Right ventricle myocardium superior (tissue), 1 donor: ENCODE data around the gene ZNF592. TPM values are rescaled to one million over a fixed set of nuclear protein-coding genes. Genes with fewer than 3 reads are reported as not detected.

Source experiments
- ATAC-seq: fragments of 200-7000 bp; cut with Tn5 transposase; one replicate; pipeline ENCODE4 v1.9.1; 2020; ENCODE audit warnings: mild to moderate bottlenecking; ENCODE audit not compliant: poor library complexity
- DNase-seq: peaks from one replicate; pipeline ENCODE4 v3.0.0-alpha.2; 2020
- intact Hi-C: fragments of 100-400 bp; cut with DNase I; formaldehyde crosslinking; loops from one replicate; pipeline ENCODE4 v1.11.2; 2022
- total RNA-seq: library from RNA; stranded (reverse); fragmentation: NEBNext Ultra II Directional; extraction: Animal tissue kit (Norgen Biotek cat#: 25700); gene quantifications from one replicate; pipeline ENCODE4 v1.2.1, GENCODE V29; 2021
- donor health status: DM: no; HTN: yes; CAD: no; lungs with severe emphysema.

ZNF592 gene
- total RNA-seq, 1 donor from 2014 or later: 16.3 TPM

- ATAC-seq: no peak
- no peak for DNase-seq
- intact Hi-C loops: no loop called here
These were observed 17.3 kb downstream of the ZNF592 start for GRCh38 chr15:84765675-84766074.

GRCh38 chr15:84766461-84767035 is 18.2 kb downstream of the ZNF592 start:
- no peak for DNase-seq
- intact Hi-C loops: no loop called here
- ATAC-seq: no peak

GRCh38 chr15:84772031-84772430 is 23.6 kb downstream of the ZNF592 start:
- DNase-seq (no peak), ATAC-seq (no peak)
- intact Hi-C loops: no loop called here

GRCh38 chr15:84772467-84772866 is 24.1 kb downstream of the ZNF592 start:
- DNase-seq: no peak
- intact Hi-C loops: no loop called here
- ATAC-seq: no peak

GRCh38 chr15:84773716-84774115 is 25.3 kb downstream of the ZNF592 start:
- ATAC-seq (no peak), DNase-seq (no peak)
- intact Hi-C loops: no loop called here

- ATAC-seq: no peak
- intact Hi-C loops: no loop called here
- no peak for DNase-seq
These were observed 27.6 kb downstream of the ZNF592 start for GRCh38 chr15:84775867-84776449.

- ATAC-seq (no peak), DNase-seq (no peak)
- intact Hi-C loops: no loop called here
These were observed 29.8 kb downstream of the ZNF592 start for GRCh38 chr15:84778194-84778593.

- DNase-seq (no peak), ATAC-seq (no peak)
- intact Hi-C loops: no loop called here
These were observed 32.1 kb downstream of the ZNF592 start for GRCh38 chr15:84780492-84780891.

- no peak for ATAC-seq
- intact Hi-C loops: no loop called here
These were observed 33.1 kb downstream of the ZNF592 start for GRCh38 chr15:84781495-84781894.

GRCh38 chr15:84782346-84782745 is 34.0 kb downstream of the ZNF592 start:
- no peak for DNase-seq
- ATAC-seq: no peak
- intact Hi-C loops: no loop called here

More at GRCh38 chr15:84781495-84781894, 33.1 kb downstream of the ZNF592 start:
- no peak for DNase-seq

- intact Hi-C loops: no loop called here
- no peak for ATAC-seq
- DNase-seq: no peak
These were observed 35.3 kb downstream of the ZNF592 start for GRCh38 chr15:84783493-84784251.

- ATAC-seq (no peak), DNase-seq (no peak)
- intact Hi-C loops: no loop called here
These were observed 35.9 kb downstream of the ZNF592 start for GRCh38 chr15:84784262-84784661.

GRCh38 chr15:84785053-84785452 is 36.7 kb downstream of the ZNF592 start:
- intact Hi-C loops: no loop called here
- peak; percentile 15 for ATAC-seq

GRCh38 chr15:84788500-84788899 is 40.1 kb downstream of the ZNF592 start:
- DNase-seq (no peak), ATAC-seq (no peak)
- intact Hi-C loops: no loop called here

More at GRCh38 chr15:84785053-84785452, 36.7 kb downstream of the ZNF592 start:
- DNase-seq: no peak

GRCh38 chr15:84789762-84790161 is 41.4 kb downstream of the ZNF592 start:
- ATAC-seq: no peak
- intact Hi-C loops: no loop called here
- no peak for DNase-seq

- ATAC-seq (no peak), DNase-seq (no peak)
- intact Hi-C loops: no loop called here
These were observed 42.3 kb downstream of the ZNF592 start for GRCh38 chr15:84790676-84791075.

GRCh38 chr15:84791763-84792162 is 43.4 kb downstream of the ZNF592 start:
- intact Hi-C loops: no loop called here
- ATAC-seq (no peak), DNase-seq (no peak)

GRCh38 chr15:84793431-84794161 is 45.2 kb downstream of the ZNF592 start:
- ATAC-seq (no peak), DNase-seq (no peak)
- intact Hi-C loops: no loop called here

GRCh38 chr15:84794162-84794547 is 45.8 kb downstream of the ZNF592 start:
- intact Hi-C loops: no loop called here
- no peak for DNase-seq
- ATAC-seq: no peak

GRCh38 chr15:84795186-84795585 is 46.8 kb downstream of the ZNF592 start:
- ATAC-seq: no peak
- DNase-seq: no peak
- intact Hi-C loops: no loop called here
